GM19397 (cell line): ENCODE results near the gene GNAT1.
"Not testable (repeated sequence)": the region's sequence is repeated elsewhere in the genome, so short reads cannot be mapped to it uniquely, and the experiment has no call there.

Experiments used
- ATAC-seq: cut with Tn5 transposase; IDR thresholded peaks from one replicate; pipeline ENCODE4 v1.9.1; 2021; ENCODE audit warnings: mild to moderate bottlenecking, moderate library complexity; ENCODE audit not compliant: unreplicated experiment

GNAT1 gene

GRCh38 chr3:50201573-50202315, 10.3 kb downstream of the GNAT1 start:
- ATAC-seq: no peak

GRCh38 chr3:50202353-50203112, 11.1 kb downstream of the GNAT1 start:
- ATAC-seq: no peak

GRCh38 chr3:50203113-50203808, 11.9 kb downstream of the GNAT1 start:
- no peak for ATAC-seq

- ATAC-seq: no peak
Measured at GRCh38 chr3:50203809-50204803, 12.7 kb downstream of the GNAT1 start.

DNA sequence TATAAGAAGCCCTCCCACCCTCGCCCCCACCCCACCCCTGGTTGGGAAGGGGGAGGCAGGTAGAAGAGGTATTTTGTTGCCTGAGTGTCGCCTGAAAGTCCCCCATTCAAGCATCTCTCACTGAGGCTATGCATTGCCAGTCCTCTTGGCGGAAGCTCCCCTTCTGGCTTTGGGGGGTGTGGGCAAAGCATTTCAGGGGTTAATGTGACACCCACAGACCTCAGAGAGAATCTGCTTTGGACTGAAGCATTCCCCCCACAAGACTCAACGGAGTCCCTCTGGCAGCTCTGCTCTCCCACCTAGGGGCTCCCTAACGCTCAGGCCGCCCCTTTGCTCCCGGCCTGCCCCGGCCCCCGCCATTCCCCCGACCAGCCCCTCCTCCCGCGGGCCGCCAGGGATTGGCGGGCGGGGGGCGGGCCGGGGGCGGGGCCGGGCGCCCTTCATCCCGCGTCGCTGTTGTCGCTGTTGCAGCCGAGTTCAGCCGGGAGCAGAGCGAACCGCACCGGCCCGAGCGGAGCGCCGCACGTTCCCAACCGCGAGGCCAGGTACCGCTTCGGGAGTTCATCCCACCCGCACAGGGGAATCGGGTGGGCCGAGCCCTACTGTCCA, 13.5 kb downstream of the GNAT1 start, which contains the start of gene SLC38A3:
TSS of gene SLC38A3 (plus strand) at position 468 of the 609 bp plus-strand sequence. CDS start 8,929 bp downstream, outside the sequence.
- ATAC-seq: no peak

- no peak for ATAC-seq
Measured at GRCh38 chr3:50205413-50206276, 14.2 kb downstream of the GNAT1 start.

- no peak for ATAC-seq
Measured at GRCh38 chr3:50207359-50208042, 16.1 kb downstream of the GNAT1 start.

GRCh38 chr3:50208677-50209344, 17.4 kb downstream of the GNAT1 start:
- ATAC-seq: no peak

DNA sequence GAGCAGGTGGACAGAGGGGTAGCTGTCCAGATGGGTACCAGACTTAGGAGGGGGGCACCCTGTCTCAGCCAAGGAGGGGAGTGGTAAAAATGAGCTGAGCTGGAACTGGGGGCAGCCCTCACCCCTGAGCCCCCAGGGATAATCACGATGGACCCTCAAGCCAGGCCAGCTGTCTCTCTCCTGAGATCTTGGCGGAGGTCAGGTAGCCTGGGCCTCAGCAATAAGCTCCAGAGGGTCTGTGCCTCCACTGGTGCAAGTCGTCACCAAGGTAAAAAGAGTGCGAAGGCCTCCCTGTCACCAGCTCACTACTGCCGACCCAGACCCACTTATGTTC, 18.7 kb downstream of the GNAT1 start:
- no peak for ATAC-seq

DNA sequence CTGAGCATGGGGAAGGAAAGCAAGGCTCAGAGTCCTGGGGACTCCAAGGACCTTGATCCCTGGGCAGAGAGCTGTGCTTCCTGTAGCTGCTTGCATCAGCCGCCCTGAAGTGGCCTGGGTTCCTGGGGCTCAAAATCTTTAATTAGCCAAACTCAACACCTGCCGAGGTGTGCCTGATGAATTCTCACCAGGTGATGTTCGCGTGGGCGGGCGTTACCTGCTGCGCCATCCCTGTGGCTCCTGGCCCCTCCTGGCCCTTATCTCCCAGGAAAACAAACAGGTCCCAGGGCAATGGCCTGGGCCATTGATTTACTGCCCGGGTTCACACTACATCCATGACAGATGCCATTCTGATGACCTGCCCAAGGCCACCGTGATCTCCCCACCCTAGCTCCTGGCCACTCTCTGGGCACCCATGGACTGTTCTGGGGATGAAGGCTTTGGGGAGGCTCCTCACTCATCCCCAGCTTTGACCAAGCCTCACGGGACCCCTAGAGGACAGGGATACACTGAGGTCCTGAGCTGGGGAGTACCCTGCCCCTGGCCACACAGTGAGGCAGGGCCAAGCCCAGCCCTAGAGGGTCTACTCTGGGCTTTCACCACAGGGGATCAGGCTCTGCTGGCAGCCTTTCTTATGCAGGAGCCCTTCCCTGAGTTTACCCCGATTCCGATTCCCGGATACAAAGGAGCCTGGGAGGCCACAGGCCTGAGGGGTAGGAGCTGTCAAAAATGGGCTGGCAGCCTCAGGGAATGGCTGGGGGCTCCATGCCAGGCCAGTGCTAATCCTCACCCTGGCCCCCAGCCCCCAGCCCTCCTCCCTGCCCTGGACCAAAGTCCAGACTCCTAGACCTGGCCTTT, 19.3 kb downstream of the GNAT1 start:
- no peak for ATAC-seq

- not testable (repeated sequence) for ATAC-seq
Measured at GRCh38 chr3:50211368-50211717, 19.9 kb downstream of the GNAT1 start.

DNA sequence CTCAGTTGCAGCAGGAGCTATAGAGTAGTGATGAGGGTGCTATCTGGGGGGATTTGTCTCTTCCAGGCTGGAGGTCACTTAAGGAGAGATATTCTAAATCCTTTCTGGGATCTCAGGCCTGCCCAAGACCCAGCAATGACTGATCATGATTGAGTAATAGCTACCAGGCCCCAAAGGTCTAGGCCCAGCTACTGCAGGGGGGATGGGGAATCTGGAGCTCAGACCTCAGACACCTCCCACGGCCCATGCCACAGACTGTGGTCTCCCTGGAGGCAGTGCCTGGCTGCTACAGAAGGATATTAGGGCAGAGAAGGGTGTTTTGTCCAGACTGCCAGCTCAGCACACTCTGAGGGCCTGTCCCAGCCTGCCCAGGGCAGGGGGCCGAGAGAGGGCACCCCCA, 20.5 kb downstream of the GNAT1 start:
- no peak for ATAC-seq

GRCh38 chr3:50212502-50212901, 21.1 kb downstream of the GNAT1 start:
- no peak for ATAC-seq

DNA sequence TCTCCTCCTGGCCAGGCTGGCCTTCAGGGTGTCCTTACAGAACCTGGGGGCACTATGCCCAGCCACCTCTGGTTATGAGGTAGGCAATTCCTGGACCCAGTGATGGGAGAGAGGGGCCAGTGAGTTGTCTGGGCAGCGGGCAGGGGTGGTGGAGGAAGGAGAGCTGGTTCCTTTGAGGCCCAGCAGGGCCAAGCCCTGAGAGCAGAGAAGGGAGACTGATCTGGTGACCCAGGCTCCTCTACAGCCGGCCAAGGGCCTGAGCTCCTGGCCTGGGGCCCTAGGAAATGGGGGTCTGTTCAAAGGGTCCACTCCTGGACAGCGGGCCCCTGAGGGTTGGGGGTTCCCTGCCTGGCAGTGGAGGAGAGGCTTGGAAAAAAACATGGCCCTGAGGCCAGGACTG, 21.6 kb downstream of the GNAT1 start:
- no peak for ATAC-seq

DNA sequence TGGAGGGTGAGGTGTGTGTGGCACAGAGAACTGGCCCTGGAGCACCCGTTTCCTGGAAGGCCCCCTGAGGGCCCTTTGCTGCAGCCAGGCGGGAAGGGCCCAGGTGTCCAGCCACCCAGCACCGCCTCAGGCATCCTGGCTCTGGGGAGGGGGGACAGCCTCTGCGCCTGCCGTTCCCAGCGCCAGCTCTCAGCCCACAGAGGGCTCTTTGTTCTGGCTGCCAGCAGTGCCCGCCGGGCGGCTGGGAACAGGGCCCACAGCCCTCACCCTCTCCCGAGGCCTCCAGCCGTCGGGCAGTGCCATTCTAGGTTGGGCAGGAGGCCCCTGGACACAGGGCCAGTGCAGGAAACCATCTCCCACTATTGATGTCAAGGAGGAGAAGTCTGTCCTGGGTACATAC, 22.0 kb downstream of the GNAT1 start:
- ATAC-seq: no peak

- no peak for ATAC-seq
Measured at GRCh38 chr3:50214824-50215223, 23.4 kb downstream of the GNAT1 start.

DNA sequence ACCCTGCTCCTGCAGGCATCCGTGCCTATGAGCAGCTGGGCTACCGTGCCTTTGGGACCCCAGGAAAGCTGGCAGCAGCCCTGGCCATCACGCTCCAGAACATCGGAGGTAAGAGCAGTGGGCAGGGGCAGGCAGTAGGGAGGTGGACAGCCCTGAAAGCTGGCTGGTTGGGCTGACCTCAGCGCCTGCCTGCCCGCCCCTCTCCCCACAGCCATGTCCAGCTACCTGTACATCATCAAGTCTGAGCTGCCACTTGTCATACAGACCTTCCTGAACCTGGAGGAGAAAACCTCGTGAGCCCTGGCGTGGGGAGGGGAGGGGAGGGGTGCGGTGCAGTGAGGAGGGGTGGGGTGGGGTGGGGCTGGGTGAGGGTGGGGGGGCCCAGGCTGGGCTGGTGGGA, 24.1 kb downstream of the GNAT1 start:
- no peak for ATAC-seq
